ENCODE results near the gene DNAJC5G. TPM values are rescaled to one million over a fixed set of nuclear protein-coding genes. Genes with fewer than 3 reads are reported as not detected.
A peak's percentile ranks its signal among the peaks of the same experiment; 100 is the strongest.

The DNAJC5G gene
- polyA plus RNA-seq, 3 donors from 2014 or later: not detected

DNA sequence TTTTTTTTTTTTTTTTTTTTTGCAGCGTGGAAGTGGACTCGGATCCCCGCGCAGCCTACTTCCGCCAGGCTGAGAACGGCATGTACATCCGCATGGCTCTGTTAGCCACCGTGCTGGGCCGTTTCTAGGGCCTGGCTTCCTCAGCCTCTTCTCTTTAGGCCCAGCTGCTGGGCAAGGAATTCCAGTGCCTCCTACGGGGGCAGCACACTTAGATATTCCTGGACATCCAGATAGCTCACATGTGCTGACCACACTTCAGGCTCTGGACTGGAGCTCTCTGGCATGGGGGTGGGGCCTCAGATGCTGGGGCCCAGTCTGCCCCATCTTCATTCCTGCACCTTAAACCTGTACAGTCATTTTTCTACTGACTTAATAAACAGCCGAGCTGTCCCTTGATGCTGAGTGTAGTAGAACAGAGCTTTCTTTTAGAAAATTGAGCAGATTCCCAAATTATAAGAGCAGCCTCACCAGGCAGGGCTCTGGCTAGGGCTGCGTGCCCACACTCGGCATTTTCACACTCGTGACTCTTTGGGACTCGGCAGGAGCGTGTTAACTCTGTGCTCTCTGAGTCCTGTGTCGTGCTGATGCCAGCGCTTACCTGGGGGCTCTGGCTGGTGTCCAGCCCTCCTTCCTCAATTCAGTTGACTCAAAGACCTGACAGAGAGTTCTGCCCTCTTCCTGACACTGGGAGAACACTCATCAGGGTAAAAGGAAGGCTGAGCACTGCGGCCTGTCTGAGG lies 31.7 kb upstream of the DNAJC5G start:
- Mint-ChIP-seq H3K36me3 (peaks cover 7 to 24% (median 10%) of the 10 kb centered on the region in 3 donors), H3K4me1 (no peaks in the 10 kb centered on the region), H3K27me3 (ENCODE audit: low read depth in 3 of 3) (peaks cover 0 to 2% (median 0%) of the 10 kb centered on the region in 3 donors), H3K9me3 (no peaks in the 10 kb centered on the region), H3K4me3 (no peak overlapping the region), H3K27ac (no peak overlapping the region)
- no peak for DNase-seq

- Mint-ChIP-seq H3K27ac (no peak overlapping the region), H3K4me1 (no peaks in the 10 kb centered on the region), H3K9me3 (no peaks in the 10 kb centered on the region), H3K36me3 (peaks cover 4 to 18% (median 7%) of the 10 kb centered on the region in 3 donors), H3K27me3 (ENCODE audit: low read depth in 3 of 3) (peaks cover 0 to 2% (median 2%) of the 10 kb centered on the region in 3 donors), H3K4me3 (no peak overlapping the region)
- DNase-seq: no peak
Measured at GRCh38 chr2:27245116-27245515, 30.1 kb upstream of the DNAJC5G start.

GRCh38 chr2:27245626-27246025 lies 29.6 kb upstream of the DNAJC5G start:
- H3K27ac Mint-ChIP-seq: no peak overlapping the region
- H3K9me3 Mint-ChIP-seq: no peaks in the 10 kb centered on the region
- peaks cover 0 to 2% (median 2%) of the 10 kb centered on the region in 3 donors for H3K27me3 Mint-ChIP-seq (ENCODE audit: low read depth in 3 of 3)
- DNase-seq: no peak
- H3K4me1 Mint-ChIP-seq: no peaks in the 10 kb centered on the region
- no peak overlapping the region for H3K4me3 Mint-ChIP-seq
- H3K36me3 Mint-ChIP-seq: peaks cover 0 to 13% (median 2%) of the 10 kb centered on the region in 3 donors

- Mint-ChIP-seq H3K4me1 (no peaks in the 10 kb centered on the region), H3K4me3 (no peak overlapping the region), H3K27me3 (ENCODE audit: low read depth in 3 of 3) (peaks cover 0 to 8% (median 3%) of the 10 kb centered on the region in 3 donors), H3K27ac (no peak overlapping the region), H3K9me3 (no peaks in the 10 kb centered on the region), H3K36me3 (peaks cover 0 to 4% (median 0%) of the 10 kb centered on the region in 3 donors)
- DNase-seq: no peak
Measured at GRCh38 chr2:27247893-27248292, 27.3 kb upstream of the DNAJC5G start.

GRCh38 chr2:27249159-27249890 lies 25.9 kb upstream of the DNAJC5G start:
- H3K27ac Mint-ChIP-seq: no peak overlapping the region
- no peak overlapping the region for H3K4me3 Mint-ChIP-seq
- H3K36me3 Mint-ChIP-seq: no peaks in the 10 kb centered on the region
- H3K27me3 Mint-ChIP-seq (ENCODE audit: low read depth in 3 of 3): peaks cover under 1 to 8% (median 3%) of the 10 kb centered on the region in 3 donors
- no peaks in the 10 kb centered on the region for H3K4me1 Mint-ChIP-seq
- no peak for DNase-seq
- no peaks in the 10 kb centered on the region for H3K9me3 Mint-ChIP-seq

DNA sequence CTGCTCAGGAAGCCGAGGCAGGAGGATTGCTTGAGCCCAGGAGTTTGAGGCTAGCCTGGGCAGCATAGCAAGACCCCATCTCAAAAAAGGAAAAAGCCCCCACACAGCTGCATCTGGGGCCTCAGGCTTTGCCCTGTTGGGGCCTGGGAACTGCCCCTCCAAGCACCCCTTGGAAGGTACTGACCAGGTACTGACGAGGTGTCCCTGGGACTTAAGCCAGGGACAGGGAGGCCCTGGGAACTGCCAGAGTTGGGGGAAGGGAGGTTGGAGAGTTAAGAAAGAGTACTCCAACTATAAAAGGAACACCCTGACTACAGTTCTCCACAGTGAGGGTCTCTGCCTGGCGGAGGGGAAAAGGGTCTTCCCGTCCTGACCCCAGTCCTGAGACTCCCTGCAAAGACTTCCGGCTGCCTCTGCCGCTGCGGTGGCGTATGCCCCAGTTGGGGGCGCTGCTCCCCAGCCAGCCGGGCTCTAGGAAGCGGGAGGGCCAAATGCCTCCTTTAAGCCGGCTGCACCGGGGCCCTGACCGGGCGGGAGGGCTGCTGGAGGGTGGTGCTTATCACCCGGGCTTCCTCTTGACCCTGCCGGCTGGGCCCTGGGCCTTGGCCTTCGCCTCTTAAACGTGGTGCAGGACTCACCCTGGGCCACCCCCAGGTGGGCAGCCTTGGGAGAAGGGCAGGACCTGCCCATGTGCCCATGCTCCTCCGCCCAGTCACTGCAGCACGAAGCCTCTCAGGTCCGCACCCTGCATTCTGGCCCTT lies 25.2 kb upstream of the DNAJC5G start:
- DNase-seq: peak in 2 of 3 donors; percentile 13 to 21
- H3K4me1 Mint-ChIP-seq: no peaks in the 10 kb centered on the region
- H3K36me3 Mint-ChIP-seq: no peaks in the 10 kb centered on the region
- no peak overlapping the region for H3K27ac Mint-ChIP-seq
- peaks cover 4 to 8% (median 5%) of the 10 kb centered on the region in 3 donors for H3K27me3 Mint-ChIP-seq (ENCODE audit: low read depth in 3 of 3)
- no peak overlapping the region for H3K4me3 Mint-ChIP-seq
- H3K9me3 Mint-ChIP-seq: no peaks in the 10 kb centered on the region

- no peaks in the 10 kb centered on the region for H3K9me3 Mint-ChIP-seq
- H3K27ac Mint-ChIP-seq: peak overlapping the region in 1 of 6 donors; percentile 62
- no peak overlapping the region for H3K4me3 Mint-ChIP-seq
- no peaks in the 10 kb centered on the region for H3K4me1 Mint-ChIP-seq
- H3K36me3 Mint-ChIP-seq: no peaks in the 10 kb centered on the region
- peaks cover 6 to 8% (median 8%) of the 10 kb centered on the region in 3 donors for H3K27me3 Mint-ChIP-seq (ENCODE audit: low read depth in 3 of 3)
- no peak for DNase-seq
Measured at GRCh38 chr2:27250652-27251379, 24.4 kb upstream of the DNAJC5G start.

- no peaks in the 10 kb centered on the region for H3K36me3 Mint-ChIP-seq
- DNase-seq: no peak
- no peak overlapping the region for H3K4me3 Mint-ChIP-seq
- H3K4me1 Mint-ChIP-seq: no peaks in the 10 kb centered on the region
- no peak overlapping the region for H3K27ac Mint-ChIP-seq
- peaks cover 6 to 9% (median 8%) of the 10 kb centered on the region in 3 donors for H3K27me3 Mint-ChIP-seq (ENCODE audit: low read depth in 3 of 3)
- H3K9me3 Mint-ChIP-seq: no peaks in the 10 kb centered on the region
Measured at GRCh38 chr2:27251766-27252165, 23.5 kb upstream of the DNAJC5G start.

DNA sequence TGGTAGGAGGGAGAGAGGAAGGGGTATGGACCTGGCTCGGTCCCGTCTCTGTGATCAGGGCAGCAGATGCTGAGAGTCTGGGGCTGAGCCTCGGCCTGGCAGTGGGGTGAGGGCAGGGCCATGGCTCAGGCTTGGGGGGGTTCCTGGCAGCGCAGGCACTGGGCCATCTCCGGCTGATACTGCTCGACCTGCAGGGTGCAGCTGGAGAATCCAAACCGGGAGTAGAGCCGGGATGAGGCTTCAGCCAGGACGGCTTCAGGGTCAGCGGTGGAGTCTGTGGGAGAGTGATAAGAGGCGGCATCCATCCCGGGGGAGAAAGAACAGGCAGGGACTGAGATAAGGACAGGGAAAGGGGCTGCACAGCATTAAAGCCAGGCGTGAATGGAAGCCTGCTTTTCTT lies 20.0 kb upstream of the DNAJC5G start:
- Mint-ChIP-seq H3K4me1 (no peaks in the 10 kb centered on the region), H3K9me3 (no peaks in the 10 kb centered on the region), H3K4me3 (no peak overlapping the region), H3K27me3 (ENCODE audit: low read depth in 3 of 3) (peaks cover 10 to 22% (median 16%) of the 10 kb centered on the region in 3 donors), H3K27ac (no peak overlapping the region), H3K36me3 (no peaks in the 10 kb centered on the region)
- DNase-seq: no peak

- Mint-ChIP-seq H3K9me3 (peaks cover 0 to under 1% (median 0%) of the 10 kb centered on the region in 6 donors), H3K4me1 (peaks cover 0 to 1% of the 10 kb centered on the region in 2 donors), H3K36me3 (no peaks in the 10 kb centered on the region), H3K27me3 (ENCODE audit: low read depth in 3 of 3) (peaks cover 14 to 24% (median 18%) of the 10 kb centered on the region in 3 donors), H3K4me3 (no peak overlapping the region), H3K27ac (no peak overlapping the region)
- DNase-seq: no peak
Measured at GRCh38 chr2:27255660-27256059, 19.6 kb upstream of the DNAJC5G start.

DNA sequence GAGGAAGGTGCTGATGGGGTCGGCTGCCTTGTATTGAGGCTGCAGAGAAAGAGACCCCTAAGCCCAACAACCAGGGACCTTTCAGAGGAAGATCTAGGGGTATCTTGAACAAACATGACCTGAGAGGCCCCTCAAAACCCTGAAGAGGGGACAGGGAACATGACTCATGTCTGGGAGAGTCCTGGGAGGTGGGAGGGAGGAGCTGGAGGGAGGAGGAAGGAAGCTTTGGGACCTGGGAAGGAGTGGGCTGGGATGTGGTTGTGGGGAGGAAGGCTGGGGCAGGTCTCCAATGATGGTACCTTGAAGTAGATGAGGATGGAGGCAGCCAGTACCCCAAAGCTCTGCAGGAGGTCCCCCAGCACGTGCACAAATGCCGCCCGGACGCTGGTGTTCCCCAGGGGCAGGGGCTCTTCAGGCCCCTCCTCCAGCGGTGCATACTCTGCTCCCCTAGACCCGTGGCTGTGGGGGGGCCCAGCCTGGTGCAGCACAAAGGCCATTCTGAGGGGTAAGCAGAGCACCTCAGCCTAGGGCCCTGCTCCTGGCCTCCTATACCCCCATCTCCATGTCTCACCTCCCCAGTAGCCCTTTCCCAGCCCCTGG lies 18.3 kb upstream of the DNAJC5G start:
- H3K4me3 Mint-ChIP-seq: no peak overlapping the region
- no peaks in the 10 kb centered on the region for H3K36me3 Mint-ChIP-seq
- DNase-seq: no peak
- peaks cover 11 to 14% of the 10 kb centered on the region in 2 donors for H3K4me1 Mint-ChIP-seq
- peaks cover 0 to 4% (median 0%) of the 10 kb centered on the region in 6 donors for H3K9me3 Mint-ChIP-seq
- H3K27me3 Mint-ChIP-seq (ENCODE audit: low read depth in 3 of 3): peaks cover 21 to 29% (median 29%) of the 10 kb centered on the region in 3 donors
- H3K27ac Mint-ChIP-seq: no peak overlapping the region

DNA sequence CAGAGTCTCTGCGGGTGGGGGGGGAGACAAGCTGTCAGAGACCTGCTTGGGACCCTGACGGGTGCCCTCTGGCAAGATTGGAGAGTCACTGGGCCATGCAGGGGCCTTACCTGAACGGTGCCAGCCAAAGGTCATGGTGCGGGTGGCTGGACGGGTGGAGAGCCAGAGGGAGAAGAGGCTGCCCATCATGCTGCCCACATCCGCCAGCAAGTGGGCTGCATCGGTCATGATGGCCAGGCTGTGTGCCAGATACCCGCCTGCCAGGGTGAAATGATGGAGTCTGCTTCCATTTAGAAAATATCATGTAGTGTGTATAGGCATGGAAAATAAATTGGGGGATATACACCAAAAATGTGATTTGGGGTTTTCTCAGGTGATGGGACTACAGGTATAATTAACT lies 17.2 kb upstream of the DNAJC5G start:
- Mint-ChIP-seq H3K27me3 (ENCODE audit: low read depth in 3 of 3) (peaks cover 19 to 29% (median 29%) of the 10 kb centered on the region in 3 donors), H3K4me1 (peaks cover 11 to 15% of the 10 kb centered on the region in 2 donors), H3K36me3 (no peaks in the 10 kb centered on the region), H3K9me3 (peaks cover 0 to 4% (median 0%) of the 10 kb centered on the region in 6 donors), H3K27ac (no peak overlapping the region), H3K4me3 (no peak overlapping the region)
- DNase-seq: no peak

Measured in immature natural killer cell (primary cell).